GM03348 (cell line): ENCODE measurements around the gene CASP2.

Source experiments
- DNase-seq: peaks from one replicate; pipeline ENCODE4 v3.0.0; 2012; ENCODE audit warnings: low spot score

The CASP2 gene

GRCh38 chr7:143296686-143297085, 8.5 kb downstream of the CASP2 start:
- DNase-seq = no peak

- DNase-seq = no peak
Observed at GRCh38 chr7:143299346-143299745, 11.2 kb downstream of the CASP2 start.

GRCh38 chr7:143299840-143300239, 11.7 kb downstream of the CASP2 start:
- no peak for DNase-seq

- DNase-seq = no peak
Observed at GRCh38 chr7:143300959-143301935, 13.1 kb downstream of the CASP2 start.

GRCh38 chr7:143303733-143304132, 15.6 kb downstream of the CASP2 start:
- DNase-seq = no peak

- no peak for DNase-seq
Observed at GRCh38 chr7:143304938-143305337, 16.8 kb downstream of the CASP2 start.

GRCh38 chr7:143305423-143306070, 17.4 kb downstream of the CASP2 start:
- peak; percentile 27 for DNase-seq

- DNase-seq = no peak
Observed at GRCh38 chr7:143308632-143309031, 20.5 kb downstream of the CASP2 start.

GRCh38 chr7:143314127-143314526, 26.0 kb downstream of the CASP2 start:
- DNase-seq = no peak

GRCh38 chr7:143315776-143316175, 27.6 kb downstream of the CASP2 start, which contains the start of gene CLCN1:
Gene CLCN1, plus strand, starts transcription at chr7:143316111. Its CDS starts 102 bp downstream, at chr7:143316213.
- DNase-seq = no peak

- no peak for DNase-seq
Observed at GRCh38 chr7:143316492-143316891, 28.3 kb downstream of the CASP2 start.

GRCh38 chr7:143318661-143319060, 30.5 kb downstream of the CASP2 start:
- no peak for DNase-seq

GRCh38 chr7:143320620-143321019, 32.5 kb downstream of the CASP2 start:
- no peak for DNase-seq

- DNase-seq = no peak
Observed at GRCh38 chr7:143321242-143321641, 33.1 kb downstream of the CASP2 start.

- peak; percentile 43 for DNase-seq
Observed at GRCh38 chr7:143321734-143322133, 33.6 kb downstream of the CASP2 start.

- DNase-seq = no peak
Observed at GRCh38 chr7:143322760-143323633, 34.8 kb downstream of the CASP2 start.

- DNase-seq = no peak
Observed at GRCh38 chr7:143323653-143324052, 35.5 kb downstream of the CASP2 start.

- DNase-seq = no peak
Observed at GRCh38 chr7:143325240-143325639, 37.1 kb downstream of the CASP2 start.

- DNase-seq = no peak
Observed at GRCh38 chr7:143327903-143328302, 39.8 kb downstream of the CASP2 start.

- no peak for DNase-seq
Observed at GRCh38 chr7:143329471-143330170, 41.5 kb downstream of the CASP2 start.

GRCh38 chr7:143331179-143331801, 43.1 kb downstream of the CASP2 start:
- peak; percentile 93 for DNase-seq
